Measurements from ENCODE around the gene NTSR1.

GRCh38 chr20:62762801-62763368, 54.2 kb downstream of the NTSR1 start:
- TF ChIP-seq CTCF (conservative IDR thresholded peaks at IDR 0.05; ENCODE audit: low read length) (no peak), EZH2phosphoT487 (IDR thresholded peaks at IDR 0.05; ENCODE audit: borderline replicate concordance) (no peak)

All from Loucy (cell line).